GM18907 (cell line): Measurements from ENCODE around the gene CCNQ.

ENCODE experiments used
- ATAC-seq: cut with Tn5 transposase; IDR thresholded peaks from one replicate; pipeline ENCODE4 v1.9.1; 2021; ENCODE audit warnings: mild to moderate bottlenecking, moderate library complexity; ENCODE audit not compliant: unreplicated experiment

Gene CCNQ

GRCh38 chrX:153637121-153638040, 38.4 kb upstream of the CCNQ start:
- ATAC-seq, result no peak

DNA sequence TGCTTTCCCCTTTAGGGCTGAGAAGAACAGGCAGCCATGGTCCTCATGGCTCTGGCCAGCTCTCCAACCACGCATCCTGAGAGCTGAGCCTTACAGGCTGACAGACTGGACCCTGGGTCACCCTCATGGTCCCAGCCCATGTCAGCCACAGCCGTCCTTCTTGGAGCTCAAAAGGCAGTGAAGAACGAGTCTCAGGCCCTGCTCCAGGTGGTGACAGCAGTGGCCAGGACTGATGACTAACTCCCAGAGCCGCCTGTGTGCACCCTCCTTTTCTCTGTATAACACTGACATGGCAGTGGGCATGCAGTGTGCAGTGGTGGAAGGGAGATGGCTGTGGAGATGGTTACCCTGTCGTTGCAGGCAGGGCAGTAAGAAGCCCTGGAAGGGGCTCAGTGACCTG, 37.8 kb upstream of the CCNQ start:
- ATAC-seq, result no peak

GRCh38 chrX:153635788-153636668, 37.1 kb upstream of the CCNQ start:
- no peak for ATAC-seq

- no peak for ATAC-seq
These were observed 36.4 kb upstream of the CCNQ start for GRCh38 chrX:153635388-153635787.

GRCh38 chrX:153634832-153635231, 35.9 kb upstream of the CCNQ start:
- no peak for ATAC-seq

DNA sequence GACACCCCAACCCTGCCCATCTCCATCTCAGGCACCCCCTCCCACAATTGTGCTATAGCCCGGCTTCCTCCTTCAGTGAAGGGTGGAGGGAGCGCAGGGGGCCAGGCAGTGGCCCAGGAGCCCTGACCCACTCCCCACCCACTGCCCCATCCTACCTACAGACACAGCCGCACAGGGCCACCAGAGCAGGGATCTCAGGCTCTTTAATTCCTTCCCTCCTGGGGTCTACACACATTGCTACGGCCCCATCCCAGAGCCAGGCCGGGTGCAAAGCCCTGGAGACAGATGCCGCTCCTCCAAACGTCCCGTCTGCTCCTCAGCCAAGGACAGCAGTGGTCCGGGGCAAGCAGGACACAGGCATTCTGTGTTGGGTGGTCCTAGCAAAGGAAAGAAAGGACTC, 35.3 kb upstream of the CCNQ start:
- no peak for ATAC-seq

- no peak for ATAC-seq
These were observed 34.8 kb upstream of the CCNQ start for GRCh38 chrX:153633607-153634180.

DNA sequence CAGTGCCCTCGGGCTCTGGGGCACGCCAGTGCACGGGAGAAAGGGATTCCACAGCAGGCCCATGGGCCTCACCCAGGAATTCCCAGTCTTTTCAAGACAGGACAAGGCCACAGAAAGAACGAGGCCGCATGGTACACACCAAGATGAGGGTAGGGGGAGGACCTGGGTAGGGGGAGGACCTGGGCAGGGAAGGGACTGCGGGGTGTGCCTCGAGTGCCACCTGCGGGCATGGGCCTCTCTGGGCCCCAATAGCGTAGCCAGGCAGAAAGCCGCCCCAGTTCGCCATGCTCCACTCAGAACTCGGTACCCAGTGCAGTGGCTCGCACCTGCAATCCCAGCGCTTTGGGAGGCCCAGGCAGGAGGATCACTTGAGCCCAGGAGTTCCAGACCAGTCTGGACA, 34.1 kb upstream of the CCNQ start:
- no peak for ATAC-seq

- no peak for ATAC-seq
These were observed 33.6 kb upstream of the CCNQ start for GRCh38 chrX:153632595-153632946.

DNA sequence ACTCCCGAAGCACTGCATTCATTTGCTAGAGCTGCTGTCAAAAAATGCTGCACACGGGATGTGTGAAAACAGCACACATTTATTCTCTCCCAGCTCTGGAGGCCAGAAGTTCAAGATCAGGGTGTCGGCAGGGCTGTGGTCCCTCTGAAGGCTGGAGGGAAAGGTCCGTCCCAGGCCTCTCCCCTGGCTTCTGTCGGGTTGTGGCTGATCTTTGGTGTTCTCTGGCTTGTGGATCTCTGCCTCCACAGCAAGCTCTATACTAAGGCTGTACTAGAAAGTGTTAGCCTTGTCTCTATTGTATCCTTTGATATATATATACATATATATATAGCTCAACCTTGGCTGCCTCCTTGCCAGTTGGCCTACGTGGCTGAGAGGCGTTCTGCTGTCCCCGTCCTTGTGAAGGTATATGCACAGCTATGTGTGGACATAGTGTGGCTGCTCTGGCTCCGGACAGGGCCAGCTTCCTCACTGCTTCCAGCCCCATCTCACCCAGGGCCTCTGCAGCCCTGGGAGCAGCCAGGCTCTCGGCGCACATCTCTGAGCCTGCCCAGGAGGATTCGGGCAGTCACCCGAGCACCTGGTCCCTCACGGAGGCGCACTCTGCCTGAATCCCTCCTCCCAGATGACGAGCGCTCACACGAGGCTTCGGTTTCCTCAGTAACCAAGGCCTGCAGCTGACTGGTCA, 33.1 kb upstream of the CCNQ start:
- ATAC-seq, result no peak

DNA sequence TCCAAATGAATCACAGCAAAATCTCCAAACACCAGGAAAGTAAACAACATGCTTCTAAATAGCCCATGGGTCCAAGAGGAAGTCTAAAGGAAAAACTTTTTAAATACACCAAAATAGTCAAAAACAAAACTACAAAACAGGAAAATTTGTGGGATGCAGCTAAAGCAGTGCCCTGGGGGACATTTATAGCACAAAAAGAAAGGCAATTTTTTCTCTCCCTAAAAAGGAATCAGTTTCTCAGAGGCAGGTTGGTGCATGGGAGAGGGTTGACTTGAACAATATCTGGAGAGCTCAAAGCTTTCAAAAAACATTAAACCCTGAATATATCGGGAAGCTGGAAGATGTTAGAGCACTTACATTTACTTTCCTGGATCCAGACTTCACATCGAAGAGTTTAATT, 32.4 kb upstream of the CCNQ start:
- ATAC-seq, result no peak

DNA sequence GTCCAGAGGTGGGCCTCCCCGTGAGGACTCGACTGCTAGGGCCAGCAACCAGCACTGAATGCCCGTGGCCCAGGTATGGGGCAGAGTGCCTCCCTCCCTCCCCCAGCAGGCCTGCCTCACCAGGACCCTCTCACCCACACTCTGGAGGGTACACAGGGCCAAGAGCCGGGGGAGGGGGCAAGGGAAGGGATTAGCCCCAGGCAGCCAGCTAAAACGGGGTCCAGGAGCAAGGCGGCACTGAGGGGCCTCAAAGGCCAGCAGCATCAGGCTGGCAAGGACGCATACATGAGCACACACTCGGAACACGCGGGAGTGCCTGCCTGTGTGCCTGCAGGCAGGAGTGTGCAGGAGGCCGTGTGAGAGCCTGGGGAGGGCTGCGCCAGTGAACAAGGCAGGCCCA, 29.7 kb upstream of the CCNQ start:
- no peak for ATAC-seq

- ATAC-seq, result no peak
These were observed 29.2 kb upstream of the CCNQ start for GRCh38 chrX:153628129-153628528.

- ATAC-seq, result no peak
These were observed 28.8 kb upstream of the CCNQ start for GRCh38 chrX:153627675-153628111.

DNA sequence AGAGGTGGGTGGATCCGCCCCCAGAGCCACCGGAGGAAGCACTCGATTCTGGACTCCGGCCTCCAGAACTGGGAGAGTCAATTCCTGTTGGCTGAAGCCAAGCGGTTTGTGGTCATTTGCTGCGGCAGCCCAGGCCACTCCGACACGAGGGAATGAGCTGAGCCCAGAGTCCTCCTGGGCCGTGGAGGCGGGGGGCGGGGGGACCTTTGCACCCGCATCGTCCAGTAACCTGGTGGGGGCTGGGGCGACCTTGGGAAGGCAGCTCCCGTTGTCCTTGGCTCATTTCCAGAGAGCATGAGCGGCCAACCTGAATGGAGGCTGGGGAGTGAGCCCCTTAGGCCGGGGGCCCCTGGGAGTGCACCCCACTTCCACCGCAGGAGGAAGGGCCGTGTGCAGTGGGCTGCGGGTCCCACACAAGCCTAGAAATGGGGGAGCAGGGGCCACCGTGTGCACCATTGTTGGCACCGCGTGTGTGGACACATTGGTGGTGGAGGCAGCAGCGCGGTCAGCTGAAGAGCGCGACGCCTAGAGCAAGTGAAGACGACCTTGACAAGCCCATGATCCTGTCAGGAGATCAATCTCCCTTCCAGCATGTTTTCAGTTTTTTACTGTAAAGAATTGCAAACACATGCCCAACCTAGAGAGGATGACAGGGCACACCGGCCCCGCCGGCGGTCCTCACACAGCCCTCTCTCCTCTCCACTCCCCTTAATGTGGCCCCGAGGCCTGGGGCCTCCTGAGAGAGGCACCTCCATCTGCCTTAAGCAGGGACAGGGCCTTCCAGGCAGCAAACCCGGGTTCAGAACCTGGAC, 28.1 kb upstream of the CCNQ start:
- ATAC-seq, result no peak

GRCh38 chrX:153626025-153626633, 27.2 kb upstream of the CCNQ start:
- no peak for ATAC-seq

DNA sequence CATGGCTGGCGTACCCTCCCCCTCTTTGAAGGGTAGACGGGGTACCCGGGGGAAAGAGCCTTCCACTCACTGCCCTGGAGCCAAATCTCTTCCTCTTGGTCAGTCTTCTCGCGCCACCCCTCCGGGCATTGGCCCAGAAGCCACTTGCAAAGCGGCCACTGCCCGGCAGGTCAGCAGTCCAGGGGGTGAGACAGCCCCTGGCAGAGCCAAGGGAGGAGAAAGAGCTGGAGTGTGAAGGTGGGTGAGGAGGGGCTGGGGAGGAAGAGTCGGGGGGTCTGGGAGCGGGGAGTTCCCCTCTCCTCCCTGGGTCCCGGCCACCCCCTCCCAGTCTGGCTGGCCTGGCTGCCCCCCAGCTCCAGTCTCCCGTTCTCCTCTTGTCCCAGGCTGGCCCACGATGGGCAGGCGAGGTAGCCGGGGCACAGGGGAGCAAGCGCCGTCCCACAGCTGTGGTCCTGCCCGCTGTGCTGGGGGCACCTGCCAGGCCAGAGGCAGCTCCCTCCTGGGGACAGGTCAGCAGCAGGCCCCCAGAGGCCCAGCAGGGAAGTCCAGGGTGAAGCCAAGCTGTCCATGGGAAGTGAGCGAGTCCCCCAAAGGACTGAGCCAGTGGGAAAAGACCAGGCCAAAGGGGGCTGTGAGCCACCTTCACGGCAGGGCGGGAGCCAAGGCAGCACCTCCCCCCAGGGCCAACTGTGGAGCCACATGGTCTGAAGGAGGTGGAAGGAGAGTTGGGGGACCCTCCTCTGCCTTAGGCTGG, 26.5 kb upstream of the CCNQ start:
- no peak for ATAC-seq

DNA sequence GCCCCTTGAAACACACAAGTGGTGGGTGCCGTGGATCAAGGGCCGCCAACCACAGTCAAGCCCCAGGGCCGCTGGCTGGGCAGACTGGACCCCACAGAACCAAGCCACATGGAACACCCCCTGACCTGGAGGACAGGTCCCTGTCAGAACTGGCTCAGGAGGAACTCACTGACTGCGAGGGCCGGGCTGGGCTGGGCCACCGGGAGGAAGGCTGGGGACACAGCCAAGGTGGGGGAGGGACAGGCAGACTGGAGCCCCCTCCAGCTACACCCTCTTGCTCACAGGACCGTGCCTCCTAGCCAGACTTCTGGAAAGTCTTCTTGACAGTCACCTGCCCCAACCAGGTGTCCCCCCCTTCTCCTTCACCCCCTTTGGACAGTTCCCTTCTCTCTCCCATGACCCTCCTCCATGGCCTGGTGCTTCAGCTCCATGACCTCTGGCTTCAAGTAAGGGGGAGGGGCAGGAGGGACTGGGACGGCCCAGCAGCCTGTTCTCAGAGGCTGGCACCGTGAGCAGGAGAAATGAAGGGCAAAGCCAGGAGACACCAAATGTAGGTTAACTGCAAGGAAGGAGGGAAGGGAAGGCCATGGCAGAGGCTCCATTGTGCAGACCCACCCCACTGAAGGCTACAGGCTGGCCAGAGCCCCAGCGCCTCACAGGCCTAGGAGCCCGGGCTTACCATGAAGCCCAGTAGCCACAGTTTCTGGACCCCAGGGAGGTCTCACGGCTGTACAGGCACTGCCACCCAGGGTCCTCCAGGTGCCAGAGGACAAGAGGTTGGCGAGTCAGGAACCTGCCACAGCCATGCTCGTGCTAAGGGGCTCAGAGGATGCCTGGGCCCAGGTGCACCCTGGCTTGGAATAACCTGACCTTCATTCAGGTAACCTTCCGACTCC, 25.5 kb upstream of the CCNQ start:
- no peak for ATAC-seq
